ENCODE results near the gene GRK2.
A peak's percentile ranks its signal among the peaks of the same experiment; 100 is the strongest.
"Not testable (repeated sequence)": the region's sequence is repeated elsewhere in the genome, so short reads cannot be mapped to it uniquely, and the experiment has no call there.

Gene GRK2

DNA sequence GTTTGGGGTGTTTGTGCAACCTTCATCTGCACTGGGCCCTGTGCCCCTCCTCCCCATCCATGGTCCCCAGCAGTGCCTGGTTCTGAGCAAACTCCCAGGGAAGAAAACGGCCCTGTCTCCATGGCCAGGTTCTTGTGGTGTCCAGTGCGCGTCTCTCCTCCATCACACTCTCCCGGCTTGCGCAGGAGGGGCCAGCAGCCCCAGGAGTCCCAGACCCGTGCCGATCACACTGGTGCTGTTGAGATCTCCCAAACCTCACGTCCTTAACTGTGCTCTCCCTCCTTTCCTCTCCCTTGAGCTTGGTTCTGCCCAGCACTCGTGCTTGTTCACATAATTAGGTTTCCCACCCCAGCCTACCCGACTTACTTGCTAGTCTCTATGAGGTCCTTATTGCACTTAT is 10.9 kb upstream of the GRK2 start:
- no peak for TF ChIP-seq CTCF (IDR thresholded peaks at IDR 0.05)
- no peak for TF ChIP-seq ZFX (IDR thresholded peaks at IDR 0.05; ENCODE audit: borderline replicate concordance)
- H3K27ac ChIP-seq = no peak overlapping the region

DNA sequence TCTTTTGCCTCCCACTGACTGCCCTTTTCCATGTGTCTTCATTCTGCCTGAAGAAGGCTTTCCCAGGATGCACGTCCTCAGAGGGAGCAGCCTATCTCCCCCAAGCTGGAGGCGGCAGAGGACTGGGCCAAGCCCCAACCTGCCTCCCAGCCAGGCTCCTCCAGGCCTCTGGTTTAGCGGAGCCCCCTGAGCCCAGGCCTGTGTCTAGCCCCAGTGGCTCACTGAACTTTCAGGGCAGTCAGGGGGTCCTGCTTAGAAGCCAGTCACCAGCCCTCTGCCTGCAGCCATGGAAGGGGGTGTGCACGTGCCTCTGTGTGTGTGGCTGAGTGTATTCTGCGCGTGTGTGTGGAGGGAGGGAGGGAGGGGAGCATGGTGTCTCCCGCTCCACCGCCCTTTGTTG is 10.4 kb upstream of the GRK2 start:
- TF ChIP-seq ZFX (IDR thresholded peaks at IDR 0.05; ENCODE audit: borderline replicate concordance) (no peak), CTCF (IDR thresholded peaks at IDR 0.05) (no peak)

GRCh38 chr11:67256477-67257135 is 9.7 kb upstream of the GRK2 start:
- TF ChIP-seq ZFX (IDR thresholded peaks at IDR 0.05; ENCODE audit: borderline replicate concordance) (no peak), CTCF (IDR thresholded peaks at IDR 0.05) (no peak)
- peak overlapping the region; percentile 23; the same call in 1 of the 2 replicates for H3K27ac ChIP-seq

More for the DNA sequence above, 10.4 kb upstream of the GRK2 start:
- H3K27ac ChIP-seq = no peak overlapping the region

DNA sequence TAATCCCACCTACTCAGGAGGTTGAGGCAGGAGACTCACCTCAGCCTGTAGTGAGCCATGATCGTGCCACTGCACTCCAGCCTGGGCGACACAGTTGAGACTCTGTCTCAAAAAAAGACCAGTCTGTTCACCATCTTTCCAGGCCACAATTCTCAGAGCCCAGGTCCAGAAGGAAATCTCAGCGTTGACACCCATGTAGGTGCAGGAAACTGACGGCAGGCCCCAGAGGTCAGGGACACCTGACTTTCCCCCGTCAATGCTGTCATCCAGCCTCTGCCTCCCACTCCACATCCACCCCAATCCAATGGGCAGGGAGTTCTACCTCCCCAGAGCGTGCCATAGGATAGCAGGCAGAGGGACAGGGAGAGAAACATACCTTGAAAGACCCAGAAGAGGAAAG is 5.9 kb upstream of the GRK2 start:
- TF ChIP-seq ZFX (IDR thresholded peaks at IDR 0.05; ENCODE audit: borderline replicate concordance) (no peak), CTCF (IDR thresholded peaks at IDR 0.05) (no peak)
- no peak overlapping the region for H3K27ac ChIP-seq

GRCh38 chr11:67260885-67261639 is 5.2 kb upstream of the GRK2 start:
- H3K27ac ChIP-seq = not testable (repeated sequence)

DNA sequence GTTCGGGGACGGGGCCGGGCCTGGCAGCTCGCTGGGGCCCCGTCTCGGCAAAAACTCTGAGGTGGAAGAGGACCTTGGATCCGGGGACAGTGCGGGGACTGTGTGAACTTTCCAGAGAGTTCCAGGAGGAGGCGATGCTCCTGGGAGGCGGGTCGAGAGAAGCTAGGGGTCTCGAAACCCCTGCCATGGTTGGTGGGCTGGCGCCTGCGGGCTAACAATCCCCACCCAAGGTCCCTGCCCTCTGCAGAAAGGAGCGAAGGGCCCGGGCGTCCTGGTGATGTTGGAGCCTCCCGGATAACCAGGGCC is 4.7 kb upstream of the GRK2 start:
- no peak overlapping the region for H3K27ac ChIP-seq
- TF ChIP-seq ZFX (IDR thresholded peaks at IDR 0.05; ENCODE audit: borderline replicate concordance) = no peak
- TF ChIP-seq CTCF (IDR thresholded peaks at IDR 0.05) = peak; percentile 63

GRCh38 chr11:67261946-67262681 is 4.2 kb upstream of the GRK2 start:
- no peak for TF ChIP-seq CTCF (IDR thresholded peaks at IDR 0.05)
- TF ChIP-seq ZFX (IDR thresholded peaks at IDR 0.05; ENCODE audit: borderline replicate concordance) = no peak
- no peak overlapping the region for H3K27ac ChIP-seq
